Subcutaneous abdominal adipose tissue (tissue), 5 donors: Measurements from ENCODE around the gene SHROOM1.

ENCODE experiments used
- H3K27ac ChIP-seq: one replicate; pipeline ENCODE4 v1.7.0; 2013; ENCODE audit warnings: low read depth, mild to moderate bottlenecking, inconsistent platforms, low read length, moderate library complexity
- H3K27me3 ChIP-seq, 5 donors: one replicate each; pipeline ENCODE4 v1.7.0; 2013; ENCODE audit warnings: low read length in 5 of 5, inconsistent platforms in 1 of 5; ENCODE audit not compliant: control insufficient read depth in 5 of 5, insufficient read depth in 4 of 5
- H3K36me3 ChIP-seq, 5 donors: one replicate each; pipeline ENCODE4 v1.7.0; 2013; ENCODE audit warnings: low read length in 5 of 5; ENCODE audit not compliant: control insufficient read depth in 5 of 5, insufficient read depth in 5 of 5
- H3K4me1 ChIP-seq, 5 donors: one replicate each; pipeline ENCODE4 v1.7.0; 2013; ENCODE audit warnings: low read length in 5 of 5, mild to moderate bottlenecking in 3 of 5, moderate library complexity in 1 of 5; ENCODE audit not compliant: control insufficient read depth in 5 of 5, insufficient read depth in 5 of 5
- H3K4me3 ChIP-seq, 5 donors: one replicate each; pipeline ENCODE4 v1.7.0; 2013; ENCODE audit warnings: low read length in 5 of 5, low read depth in 1 of 5
- H3K9ac ChIP-seq, 5 donors: one replicate each; pipeline ENCODE4 v1.7.0; 2013; ENCODE audit warnings: low read length in 5 of 5, mild to moderate bottlenecking in 4 of 5, moderate library complexity in 3 of 5
- H3K9me3 ChIP-seq, 5 donors: one replicate each; pipeline ENCODE4 v1.7.0; 2013; ENCODE audit warnings: low read length in 5 of 5; ENCODE audit not compliant: control insufficient read depth in 5 of 5
- donor health status: healthy.
- donor health status: healthy.
- donor health status: healthy.
- donor health status: healthy.
- donor health status: healthy.

The SHROOM1 gene

DNA sequence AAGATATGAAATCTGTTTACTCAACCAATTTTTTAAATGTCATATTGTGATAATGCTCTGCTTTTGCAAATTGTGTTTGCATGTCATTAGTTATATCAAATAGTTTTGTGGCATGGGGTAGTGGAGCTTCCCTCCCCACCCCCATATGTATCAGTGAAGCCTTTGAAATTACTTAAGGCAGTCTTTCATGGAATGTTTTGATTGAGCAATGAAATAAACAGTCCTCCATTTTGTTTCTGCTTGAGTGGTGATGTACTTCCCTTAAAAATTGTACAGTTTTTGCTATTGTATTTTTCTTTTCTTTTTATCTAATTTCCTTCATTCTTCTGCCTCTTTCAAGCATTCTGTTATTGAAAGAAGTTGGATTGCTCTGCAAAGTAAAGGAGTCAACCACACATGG is 13.9 kb downstream of the SHROOM1 start:
- Histone ChIP-seq H3K4me3 (no peak overlapping the region), H3K9ac (no peak overlapping the region), H3K4me1 (peaks cover 2 to 33% (median 19%) of the 10 kb centered on the region in 5 donors), H3K27ac (no peak overlapping the region), H3K27me3 (peaks cover 0 to 15% (median 9%) of the 10 kb centered on the region in 5 donors), H3K36me3 (no peaks in the 10 kb centered on the region), H3K9me3 (no peaks in the 10 kb centered on the region)

DNA sequence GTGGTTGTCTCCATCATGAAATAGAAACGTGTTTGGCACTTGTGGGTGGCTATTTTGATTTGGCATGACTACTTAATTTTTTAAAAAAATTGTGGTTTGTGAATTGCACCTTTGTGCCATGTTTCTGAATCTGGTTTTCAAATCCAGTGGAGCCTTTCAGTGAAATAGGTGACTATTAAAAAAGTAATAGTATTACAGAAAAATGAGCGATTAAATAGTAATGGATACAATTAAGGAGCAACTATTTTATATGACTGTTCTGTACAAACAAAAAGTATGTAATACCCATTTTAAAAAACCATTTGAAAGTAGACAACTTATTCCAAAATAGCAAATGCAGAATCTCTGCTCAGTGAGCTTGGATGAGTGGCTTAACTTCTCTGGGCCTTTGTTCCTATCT is 14.4 kb downstream of the SHROOM1 start:
- Histone ChIP-seq H3K9ac (no peak overlapping the region), H3K36me3 (no peaks in the 10 kb centered on the region), H3K27me3 (peaks cover 0 to 15% (median 9%) of the 10 kb centered on the region in 5 donors), H3K4me3 (no peak overlapping the region), H3K4me1 (peaks cover 2 to 31% (median 17%) of the 10 kb centered on the region in 5 donors), H3K27ac (no peak overlapping the region), H3K9me3 (no peaks in the 10 kb centered on the region)

- H3K4me3 ChIP-seq = no peak overlapping the region
- no peak overlapping the region for H3K9ac ChIP-seq
- no peaks in the 10 kb centered on the region for H3K36me3 ChIP-seq
- peaks cover 0 to 18% (median 9%) of the 10 kb centered on the region in 5 donors for H3K27me3 ChIP-seq
- H3K4me1 ChIP-seq = peaks cover 1 to 31% (median 17%) of the 10 kb centered on the region in 5 donors
- no peak overlapping the region for H3K27ac ChIP-seq
- no peaks in the 10 kb centered on the region for H3K9me3 ChIP-seq
These were observed 15.0 kb downstream of the SHROOM1 start for GRCh38 chr5:132815454-132815853.

GRCh38 chr5:132814503-132815294 is 15.7 kb downstream of the SHROOM1 start:
- peak overlapping the region in 2 of 5 donors; percentile 36 to 63 for H3K4me3 ChIP-seq
- H3K9me3 ChIP-seq = no peaks in the 10 kb centered on the region
- H3K9ac ChIP-seq = peak overlapping the region in 1 of 5 donors; percentile 13
- H3K27me3 ChIP-seq = peaks cover 0 to 18% (median 9%) of the 10 kb centered on the region in 5 donors
- H3K4me1 ChIP-seq = peaks cover 0 to 27% (median 12%) of the 10 kb centered on the region in 5 donors
- no peak overlapping the region for H3K27ac ChIP-seq
- H3K36me3 ChIP-seq = no peaks in the 10 kb centered on the region

- H3K4me1 ChIP-seq = peaks cover 0 to 22% (median 12%) of the 10 kb centered on the region in 5 donors
- H3K27ac ChIP-seq = no peak overlapping the region
- H3K9me3 ChIP-seq = no peaks in the 10 kb centered on the region
- peaks cover 0 to 18% (median 9%) of the 10 kb centered on the region in 5 donors for H3K27me3 ChIP-seq
- peak overlapping the region in 4 of 5 donors; percentile 36 to 63 (median 48) for H3K4me3 ChIP-seq
- H3K36me3 ChIP-seq = no peaks in the 10 kb centered on the region
- H3K9ac ChIP-seq = peak overlapping the region in 3 of 5 donors; percentile 13 to 56 (median 37)
These were observed 16.6 kb downstream of the SHROOM1 start for GRCh38 chr5:132813599-132814502.

GRCh38 chr5:132812781-132813598 is 17.5 kb downstream of the SHROOM1 start, which contains the start of gene SOWAHA:
SOWAHA (plus strand) TSS chr5:132813302; CDS start chr5:132813622, 320 bp downstream.
- Histone ChIP-seq H3K27ac (no peak within 1 kb of the TSS), H3K4me1 (peaks cover 0 to 22% (median 12%) of the 10 kb centered on the region in 5 donors), H3K9me3 (no peaks in the 10 kb centered on the region), H3K9ac (peak within 1 kb of the TSS in 3 of 5 donors; percentile 13 to 56 (median 37)), H3K4me3 (peak within 1 kb of the TSS in 4 of 5 donors; percentile 36 to 63 (median 48)), H3K27me3 (peaks cover 0 to 18% (median 9%) of the 10 kb centered on the region in 5 donors), H3K36me3 (no peaks in the 10 kb centered on the region)

DNA sequence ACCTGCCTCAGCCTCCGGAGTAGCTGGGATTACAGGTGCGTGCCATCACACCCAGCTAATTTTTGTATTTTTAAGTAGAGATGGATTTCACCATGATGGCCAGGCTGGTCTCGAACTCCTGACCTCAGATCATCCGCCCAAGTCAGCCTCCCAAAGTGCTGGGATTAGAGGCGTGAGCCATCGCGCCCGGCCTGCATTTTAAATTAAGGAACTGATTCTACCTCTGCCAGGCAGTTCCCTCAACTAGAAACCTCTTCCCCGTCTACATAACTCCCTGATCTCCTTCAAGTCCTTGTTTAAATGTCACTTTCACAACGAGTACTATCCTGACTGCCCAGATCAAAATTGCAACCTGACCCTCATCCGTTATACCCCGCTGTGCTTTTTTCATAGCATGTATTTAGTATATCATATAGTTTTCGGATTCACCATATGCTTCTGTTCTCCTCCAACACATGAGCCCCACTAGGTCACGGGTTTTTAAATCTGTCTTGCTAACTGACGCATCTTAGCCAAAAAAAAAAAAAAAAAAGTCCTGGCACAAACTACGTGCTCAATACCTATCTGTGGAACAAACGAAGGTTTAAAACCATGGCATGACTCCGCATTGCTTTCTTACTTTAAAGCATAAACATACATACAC is 18.2 kb downstream of the SHROOM1 start:
- Histone ChIP-seq H3K4me3 (no peak overlapping the region), H3K9ac (no peak overlapping the region), H3K36me3 (no peaks in the 10 kb centered on the region), H3K4me1 (peaks cover 0 to 22% (median 12%) of the 10 kb centered on the region in 5 donors), H3K27me3 (peaks cover 0 to 18% (median 9%) of the 10 kb centered on the region in 5 donors), H3K9me3 (no peaks in the 10 kb centered on the region), H3K27ac (no peak overlapping the region)

DNA sequence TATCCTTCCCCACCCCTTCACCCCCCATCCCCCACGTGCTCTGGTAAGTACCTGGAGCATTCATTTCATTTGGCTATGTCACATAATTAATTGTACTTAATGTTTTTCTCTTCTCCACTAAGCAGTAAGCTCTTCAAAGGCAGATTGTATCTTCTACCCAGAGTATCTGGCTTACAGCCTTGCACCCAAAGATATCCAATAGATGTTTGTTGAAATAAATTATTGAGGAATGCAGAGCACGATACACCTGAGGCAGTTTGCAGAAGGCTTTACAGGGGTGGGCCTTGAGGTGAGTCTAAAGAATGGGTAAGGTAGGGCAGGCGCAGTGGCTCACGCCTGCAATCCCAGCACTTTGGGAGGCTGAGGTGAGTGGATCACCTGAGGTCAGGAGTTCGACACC is 19.8 kb downstream of the SHROOM1 start:
- no peaks in the 10 kb centered on the region for H3K9me3 ChIP-seq
- H3K27ac ChIP-seq = no peak overlapping the region
- peaks cover 0 to 18% (median 9%) of the 10 kb centered on the region in 5 donors for H3K27me3 ChIP-seq
- H3K4me3 ChIP-seq = no peak overlapping the region
- H3K9ac ChIP-seq = no peak overlapping the region
- H3K36me3 ChIP-seq = no peaks in the 10 kb centered on the region
- H3K4me1 ChIP-seq = peaks cover 0 to 22% (median 12%) of the 10 kb centered on the region in 5 donors

GRCh38 chr5:132808866-132809265 is 21.6 kb downstream of the SHROOM1 start:
- Histone ChIP-seq H3K4me3 (no peak overlapping the region), H3K4me1 (peaks cover 0 to 13% (median 8%) of the 10 kb centered on the region in 5 donors), H3K9me3 (no peaks in the 10 kb centered on the region), H3K27me3 (peaks cover 0 to 18% (median 9%) of the 10 kb centered on the region in 5 donors), H3K36me3 (no peaks in the 10 kb centered on the region), H3K27ac (no peak overlapping the region), H3K9ac (no peak overlapping the region)
